Measurements from ENCODE around the gene THBS2. TPM values are rescaled to one million over a fixed set of nuclear protein-coding genes. Genes with fewer than 3 reads are reported as not detected.
"Not testable (repeated sequence)": the region's sequence is repeated elsewhere in the genome, so short reads cannot be mapped to it uniquely, and the experiment has no call there.

Gene THBS2
- total RNA-seq, 1 donor: not detected

- peak; percentile 73 to 95 (median 89) for DNase-seq (ENCODE audit: low read depth in 2 of 3, low spot score in 2 of 3)
Observed at GRCh38 chr6:169212897-169213813, 40.5 kb downstream of the THBS2 start.

- peak in 1 of 3 donors; percentile 22 for DNase-seq (ENCODE audit: low read depth in 2 of 3, low spot score in 2 of 3)
Observed at GRCh38 chr6:169212436-169212835, 41.2 kb downstream of the THBS2 start.

DNA sequence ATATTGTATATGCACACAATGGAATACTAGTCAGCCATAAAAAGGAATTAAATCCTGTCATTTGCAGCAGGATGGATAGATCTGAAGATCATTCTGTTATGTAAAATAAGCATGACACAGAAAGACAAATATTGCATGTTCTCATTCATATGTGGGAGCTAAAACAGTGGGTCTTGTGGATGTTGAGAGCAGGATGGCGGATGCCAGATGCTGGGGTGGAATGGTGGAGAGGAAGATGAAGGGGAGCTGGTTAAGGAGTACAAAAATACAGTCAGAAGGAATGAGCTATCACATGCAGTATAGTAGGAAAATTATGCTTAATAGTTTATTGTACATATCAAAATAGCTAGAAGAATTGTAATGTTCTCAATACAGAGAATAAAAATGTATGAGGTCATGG, 41.8 kb downstream of the THBS2 start:
- no peak for DNase-seq (ENCODE audit: low read depth in 2 of 3, low spot score in 2 of 3)

- no peak for DNase-seq (ENCODE audit: low read depth in 2 of 3, low spot score in 2 of 3)
Observed at GRCh38 chr6:169210611-169211010, 43.0 kb downstream of the THBS2 start.

GRCh38 chr6:169208011-169208410, 45.6 kb downstream of the THBS2 start:
- DNase-seq (ENCODE audit: low read depth in 2 of 3, low spot score in 2 of 3): no peak

- DNase-seq (ENCODE audit: low read depth in 2 of 3, low spot score in 2 of 3): no peak
Observed at GRCh38 chr6:169207482-169207881, 46.2 kb downstream of the THBS2 start.

DNA sequence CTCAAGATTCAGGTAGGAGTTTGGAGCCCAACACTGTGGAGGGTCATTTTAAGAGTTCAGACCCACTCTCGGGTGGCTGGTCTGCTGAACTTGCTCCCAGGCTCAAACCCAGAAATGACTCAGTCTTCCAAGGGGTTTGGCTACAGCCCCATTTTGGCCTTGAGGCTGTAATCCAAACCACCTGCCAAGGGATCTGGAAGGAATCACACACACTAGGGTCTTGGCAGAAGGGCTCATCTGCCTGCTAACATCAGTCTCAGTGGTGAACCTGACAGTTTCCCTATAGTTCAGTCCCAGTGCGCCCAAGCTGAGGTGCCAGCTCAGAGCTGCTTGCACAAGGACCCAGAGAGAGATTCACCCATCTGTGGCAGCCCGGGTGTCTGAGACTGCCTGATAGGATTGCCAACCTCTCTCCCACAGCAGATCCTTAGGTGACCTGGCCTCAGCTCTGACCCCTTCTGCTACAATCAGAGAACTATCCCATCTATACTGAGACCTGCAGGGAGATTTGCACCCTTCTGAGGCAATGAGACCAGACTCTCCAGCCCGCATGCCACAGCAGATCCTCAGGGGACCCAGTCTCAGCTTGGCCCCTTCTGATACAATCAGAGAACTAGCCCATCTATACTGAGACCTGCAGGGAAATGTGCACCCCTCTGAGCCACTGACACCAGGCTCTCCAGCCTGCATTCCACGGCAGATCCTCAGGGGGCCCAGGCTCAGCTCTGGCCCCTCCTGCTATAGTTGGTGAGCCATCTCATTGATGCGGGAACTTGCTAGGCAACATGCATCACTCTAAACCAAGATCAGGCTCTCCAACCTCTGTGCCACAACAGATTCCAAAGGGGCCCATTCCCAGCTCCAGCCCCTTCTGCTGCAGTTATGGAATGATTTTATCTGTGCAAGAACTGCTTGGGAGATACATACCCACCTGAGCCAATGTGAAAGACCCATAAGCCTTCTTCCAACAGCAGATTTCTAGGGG, 48.2 kb downstream of the THBS2 start:
- no peak for DNase-seq (ENCODE audit: low read depth in 2 of 3, low spot score in 2 of 3)

DNA sequence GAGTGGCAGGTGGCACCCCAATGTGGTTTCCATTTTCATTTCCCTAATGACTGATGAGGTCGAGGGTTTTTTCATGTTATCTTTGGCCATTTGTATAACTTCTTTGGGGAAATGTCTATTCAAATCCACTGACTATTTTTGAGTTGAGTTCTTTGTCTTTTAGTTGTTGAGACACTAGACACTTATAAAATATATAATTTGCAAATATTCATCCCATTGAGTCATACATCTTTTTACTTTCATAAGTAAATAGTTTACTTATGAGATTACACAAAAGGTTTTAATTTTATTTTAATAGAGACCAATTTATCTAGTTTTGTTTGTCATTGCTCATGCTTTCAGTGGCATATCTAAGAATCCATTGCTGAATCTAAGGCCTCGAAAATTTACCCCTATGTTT, 49.5 kb downstream of the THBS2 start:
- no peak for DNase-seq (ENCODE audit: low read depth in 2 of 3, low spot score in 2 of 3)

DNA sequence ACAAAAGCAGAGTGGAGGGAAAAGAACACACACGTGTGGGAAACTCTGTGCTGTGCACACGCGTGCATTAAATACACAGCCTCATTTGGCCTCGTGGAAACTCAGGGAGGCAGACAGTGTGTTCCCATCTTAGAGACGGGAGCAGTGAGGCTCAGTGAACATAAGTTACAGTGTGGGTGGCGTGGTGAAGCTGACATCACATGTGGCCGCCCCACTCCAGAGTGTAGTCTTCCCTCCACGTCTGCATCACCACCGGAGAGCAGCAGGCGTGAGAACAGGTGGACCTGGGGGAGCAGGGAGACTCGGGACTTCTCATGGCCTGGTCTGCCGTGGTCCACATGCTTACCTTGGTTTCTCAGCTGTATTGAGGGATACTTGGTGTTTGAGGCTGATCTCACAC, 51.7 kb downstream of the THBS2 start:
- no peak for DNase-seq (ENCODE audit: low read depth in 2 of 3, low spot score in 2 of 3)

- no peak for DNase-seq (ENCODE audit: low read depth in 2 of 3, low spot score in 2 of 3)
Observed at GRCh38 chr6:169200893-169201514, 52.6 kb downstream of the THBS2 start.

DNA sequence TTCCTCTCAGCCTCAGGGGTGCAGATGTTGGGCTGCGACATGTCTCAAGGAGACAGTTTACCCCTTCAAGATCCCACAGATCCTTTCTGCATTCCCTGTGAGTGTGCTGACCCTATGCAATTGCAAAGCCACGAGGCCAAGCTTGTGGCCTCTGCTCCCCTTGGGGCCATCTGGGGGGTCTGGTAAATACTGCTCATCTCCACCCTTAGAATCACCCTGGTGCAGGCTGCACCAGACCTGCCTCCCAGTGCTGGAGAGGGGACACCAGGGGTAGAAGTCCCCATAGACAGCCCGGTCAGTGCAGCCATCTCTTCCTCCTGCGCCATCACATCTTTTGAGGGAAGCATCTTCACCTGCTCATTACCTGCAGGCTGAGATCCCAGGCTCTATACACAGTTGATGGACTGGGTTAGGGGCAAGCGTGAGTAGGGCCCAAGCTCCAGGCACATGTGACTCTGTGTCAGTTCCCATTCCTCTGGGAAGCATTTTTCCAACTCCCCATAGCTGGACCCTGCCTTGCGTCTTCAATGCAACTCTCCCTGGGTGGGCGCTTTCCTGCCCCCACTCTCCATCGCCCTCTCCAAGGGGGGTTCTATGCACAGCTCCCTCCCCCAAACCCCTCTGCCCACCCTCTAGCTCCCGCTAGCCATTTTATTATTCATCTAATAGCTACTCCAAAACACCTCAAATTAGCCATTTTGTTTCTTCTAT, 53.9 kb downstream of the THBS2 start:
- DNase-seq (ENCODE audit: low read depth in 2 of 3, low spot score in 2 of 3): no peak

GRCh38 chr6:169198885-169199284, 54.8 kb downstream of the THBS2 start:
- no peak for DNase-seq (ENCODE audit: low read depth in 2 of 3, low spot score in 2 of 3)

- not testable (repeated sequence) for DNase-seq (ENCODE audit: low read depth in 2 of 3, low spot score in 2 of 3)
Observed at GRCh38 chr6:169197929-169198328, 55.7 kb downstream of the THBS2 start.

- not testable (repeated sequence) for DNase-seq (ENCODE audit: low read depth in 2 of 3, low spot score in 2 of 3)
Observed at GRCh38 chr6:169196279-169196678, 57.4 kb downstream of the THBS2 start.

- no peak for DNase-seq (ENCODE audit: low read depth in 2 of 3, low spot score in 2 of 3)
Observed at GRCh38 chr6:169194737-169195136, 58.9 kb downstream of the THBS2 start.

GRCh38 chr6:169190970-169191369, 62.7 kb downstream of the THBS2 start:
- DNase-seq (ENCODE audit: low read depth in 2 of 3, low spot score in 2 of 3): no peak

GRCh38 chr6:169190144-169190584, 63.5 kb downstream of the THBS2 start:
- no peak for DNase-seq (ENCODE audit: low read depth in 2 of 3, low spot score in 2 of 3)

DNA sequence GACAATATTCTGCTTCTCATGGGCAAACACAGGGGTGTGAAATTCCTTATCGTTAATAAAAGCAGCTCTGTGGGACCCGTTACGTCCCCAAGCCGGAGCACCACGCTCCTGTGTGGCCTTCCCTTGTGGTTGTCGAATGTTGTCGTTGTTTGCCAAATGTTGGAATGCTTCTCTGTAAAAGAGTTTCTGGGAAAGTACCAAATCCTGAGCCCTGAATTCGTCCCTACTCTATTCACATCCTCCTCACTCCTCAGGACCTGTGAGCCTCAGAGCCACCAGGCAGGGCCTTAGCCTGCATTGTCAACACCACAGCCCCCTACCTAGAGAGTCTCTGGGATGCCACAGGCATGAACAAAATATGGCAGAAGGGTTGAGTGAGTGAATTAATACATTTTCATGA, 64.0 kb downstream of the THBS2 start:
- DNase-seq (ENCODE audit: low read depth in 2 of 3, low spot score in 2 of 3): no peak

DNA sequence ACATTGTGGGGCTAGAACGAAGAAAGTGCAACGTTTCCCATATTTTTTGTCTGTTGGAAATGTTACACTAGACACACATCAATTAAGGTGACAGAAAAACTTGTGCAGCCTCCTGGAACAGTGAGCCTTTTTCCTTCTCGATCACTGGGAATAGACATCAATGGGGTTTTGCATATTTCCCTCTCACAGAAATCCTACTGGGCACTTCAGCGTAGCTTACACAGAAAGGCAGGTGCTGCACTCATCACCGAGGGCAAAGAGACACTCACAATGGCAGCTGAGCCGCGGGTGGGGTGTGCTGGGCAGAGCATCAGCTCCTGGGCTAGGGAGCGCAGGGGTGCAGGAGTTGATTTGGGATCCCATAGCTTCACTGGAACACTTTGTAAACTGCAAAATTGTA, 64.5 kb downstream of the THBS2 start:
- no peak for DNase-seq (ENCODE audit: low read depth in 2 of 3, low spot score in 2 of 3)

DNA sequence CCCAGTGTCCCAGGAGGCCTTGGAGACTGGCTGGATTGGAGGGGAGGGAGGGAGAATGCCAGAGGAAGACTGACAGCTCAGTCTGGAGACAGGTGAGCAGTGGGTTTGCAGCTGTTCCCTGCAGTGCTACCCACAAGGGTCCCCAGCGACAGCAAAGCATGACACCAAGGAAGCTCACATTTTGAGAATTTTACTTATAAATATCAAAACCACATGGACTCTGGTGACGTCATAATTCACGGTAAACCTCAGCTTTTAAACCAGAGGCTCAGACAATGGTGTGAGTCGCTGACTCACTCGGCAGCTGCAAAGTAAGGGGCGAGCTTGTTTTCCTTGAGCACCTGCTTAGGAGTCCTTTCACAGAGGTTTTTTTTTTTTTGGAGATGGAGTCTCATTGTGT, 65.2 kb downstream of the THBS2 start:
- DNase-seq (ENCODE audit: low read depth in 2 of 3, low spot score in 2 of 3): no peak

Data from hematopoietic multipotent progenitor cell (in vitro differentiated cells).